PFSK-1 (cell line): ENCODE measurements around the gene NKAIN2.

ENCODE experiments used
- FOXP2 ChIP-seq: optimal IDR thresholded peaks from 2 replicates; pipeline ENCODE3; 2011; ENCODE audit warnings: borderline replicate concordance, control low read depth, inconsistent platforms; ENCODE audit not compliant: insufficient read depth; ENCODE audit errors: extremely low read length, extremely low read depth
- POLR2AphosphoS5 ChIP-seq: IDR thresholded peaks from 2 replicates; pipeline ENCODE4 v1.6.1; 2012; ENCODE audit warnings: low read depth, mild to moderate bottlenecking, control low read depth, low read length, moderate library complexity
- SIN3A ChIP-seq: IDR thresholded peaks from 2 replicates; pipeline ENCODE4 v1.6.1; 2012; ENCODE audit warnings: mild to moderate bottlenecking, low read length, moderate library complexity, borderline replicate concordance; ENCODE audit not compliant: insufficient read depth
- TAF1 ChIP-seq: IDR thresholded peaks from 2 replicates; pipeline ENCODE4 v1.6.1; 2012; ENCODE audit warnings: low read length, control low read depth, borderline replicate concordance; ENCODE audit not compliant: insufficient read depth
- TF ChIP-seq, protein P1 (sequence below), 2 experiments: IDR thresholded peaks; 2 replicates each; pipeline versions ENCODE4 v1.6.1 to v1.8.0; 2011 to 2012; ENCODE audit warnings: low read depth in 2 of 2, low read length in 2 of 2, control low read depth in 1 of 2, inconsistent platforms in 1 of 2, mild to moderate bottlenecking in 1 of 2, moderate library complexity in 1 of 2; ENCODE audit not compliant: insufficient read depth in 1 of 2

NKAIN2 gene

DNA sequence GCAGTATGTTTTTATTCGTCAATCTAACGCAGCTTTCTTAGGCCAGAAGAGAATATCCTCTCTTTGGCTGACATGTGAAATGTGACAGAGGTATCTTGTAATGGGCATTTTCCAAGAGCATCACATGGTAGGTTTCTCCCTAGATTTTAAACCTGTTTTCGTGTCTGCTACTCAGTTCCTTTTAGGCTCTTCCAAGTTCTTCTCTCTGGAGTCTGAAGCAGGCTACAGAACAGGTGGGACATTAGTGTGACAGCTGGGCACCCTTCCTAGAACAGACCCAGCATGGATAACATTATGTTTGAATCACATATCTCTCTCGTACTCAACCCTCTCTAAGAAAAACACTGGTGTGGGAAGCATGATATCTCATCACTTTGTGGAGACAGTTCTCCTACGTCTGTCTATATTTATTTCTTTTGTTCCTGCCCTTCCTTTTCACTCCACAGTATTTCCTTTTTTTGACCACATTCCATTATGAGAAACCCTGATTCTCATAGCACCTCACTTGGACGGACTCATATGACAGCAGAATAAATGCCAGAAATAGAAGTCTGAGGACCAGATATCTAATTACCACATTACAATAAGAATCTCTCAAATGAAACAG, 263.4 kb downstream of the NKAIN2 start:
- TF ChIP-seq TAF1 = no peak
- no peak for TF ChIP-seq SIN3A
- TF ChIP-seq, protein P1, sequence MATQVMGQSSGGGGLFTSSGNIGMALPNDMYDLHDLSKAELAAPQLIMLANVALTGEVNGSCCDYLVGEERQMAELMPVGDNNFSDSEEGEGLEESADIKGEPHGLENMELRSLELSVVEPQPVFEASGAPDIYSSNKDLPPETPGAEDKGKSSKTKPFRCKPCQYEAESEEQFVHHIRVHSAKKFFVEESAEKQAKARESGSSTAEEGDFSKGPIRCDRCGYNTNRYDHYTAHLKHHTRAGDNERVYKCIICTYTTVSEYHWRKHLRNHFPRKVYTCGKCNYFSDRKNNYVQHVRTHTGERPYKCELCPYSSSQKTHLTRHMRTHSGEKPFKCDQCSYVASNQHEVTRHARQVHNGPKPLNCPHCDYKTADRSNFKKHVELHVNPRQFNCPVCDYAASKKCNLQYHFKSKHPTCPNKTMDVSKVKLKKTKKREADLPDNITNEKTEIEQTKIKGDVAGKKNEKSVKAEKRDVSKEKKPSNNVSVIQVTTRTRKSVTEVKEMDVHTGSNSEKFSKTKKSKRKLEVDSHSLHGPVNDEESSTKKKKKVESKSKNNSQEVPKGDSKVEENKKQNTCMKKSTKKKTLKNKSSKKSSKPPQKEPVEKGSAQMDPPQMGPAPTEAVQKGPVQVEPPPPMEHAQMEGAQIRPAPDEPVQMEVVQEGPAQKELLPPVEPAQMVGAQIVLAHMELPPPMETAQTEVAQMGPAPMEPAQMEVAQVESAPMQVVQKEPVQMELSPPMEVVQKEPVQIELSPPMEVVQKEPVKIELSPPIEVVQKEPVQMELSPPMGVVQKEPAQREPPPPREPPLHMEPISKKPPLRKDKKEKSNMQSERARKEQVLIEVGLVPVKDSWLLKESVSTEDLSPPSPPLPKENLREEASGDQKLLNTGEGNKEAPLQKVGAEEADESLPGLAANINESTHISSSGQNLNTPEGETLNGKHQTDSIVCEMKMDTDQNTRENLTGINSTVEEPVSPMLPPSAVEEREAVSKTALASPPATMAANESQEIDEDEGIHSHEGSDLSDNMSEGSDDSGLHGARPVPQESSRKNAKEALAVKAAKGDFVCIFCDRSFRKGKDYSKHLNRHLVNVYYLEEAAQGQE (IDR thresholded peaks at IDR 0.05; ENCODE audit: insufficient read depth in 1 of 2, low read depth in 2 of 2, low read length in 2 of 2) = no peak
- TF ChIP-seq POLR2AphosphoS5 = no peak
- TF ChIP-seq FOXP2 = no peak

DNA sequence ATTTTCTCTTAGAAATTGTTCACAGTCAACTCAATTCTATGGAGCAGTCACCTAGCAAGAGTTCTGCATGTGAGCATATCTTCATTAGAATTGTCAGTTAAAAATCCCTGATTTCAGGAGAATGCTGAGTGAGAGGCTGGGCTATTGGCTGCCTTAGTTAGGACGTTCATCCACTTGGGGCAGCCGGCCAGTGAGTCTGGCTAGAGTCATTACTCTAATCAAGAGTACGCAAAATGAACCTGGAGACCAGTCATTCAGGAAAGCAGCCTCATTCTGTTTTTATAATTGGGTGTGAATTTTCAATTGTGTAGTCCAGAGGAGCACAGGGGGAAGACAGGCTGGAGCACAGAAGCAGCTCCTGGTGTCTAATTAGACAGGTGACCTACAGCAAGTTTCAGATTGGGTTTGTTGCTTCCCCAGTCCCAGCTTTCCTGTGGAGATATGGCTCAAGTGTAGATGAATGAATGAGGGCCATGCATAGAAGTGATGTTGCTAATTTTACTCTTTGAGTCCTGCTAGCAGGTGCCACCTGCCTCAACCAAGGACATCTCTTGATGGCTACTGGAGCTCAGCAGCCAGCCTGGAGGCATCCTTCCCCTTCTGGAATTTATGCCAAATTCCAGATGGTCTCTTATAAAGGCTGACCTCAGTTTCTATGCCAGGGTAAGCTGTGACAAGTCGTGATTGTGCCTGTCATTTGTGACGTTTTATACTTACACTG, 265.7 kb downstream of the NKAIN2 start:
- TF ChIP-seq FOXP2 = no peak
- no peak for TF ChIP-seq POLR2AphosphoS5
- no peak for TF ChIP-seq TAF1
- TF ChIP-seq, protein P1 (IDR thresholded peaks at IDR 0.05; ENCODE audit: insufficient read depth in 1 of 2, low read depth in 2 of 2, low read length in 2 of 2) = no peak
- no peak for TF ChIP-seq SIN3A

DNA sequence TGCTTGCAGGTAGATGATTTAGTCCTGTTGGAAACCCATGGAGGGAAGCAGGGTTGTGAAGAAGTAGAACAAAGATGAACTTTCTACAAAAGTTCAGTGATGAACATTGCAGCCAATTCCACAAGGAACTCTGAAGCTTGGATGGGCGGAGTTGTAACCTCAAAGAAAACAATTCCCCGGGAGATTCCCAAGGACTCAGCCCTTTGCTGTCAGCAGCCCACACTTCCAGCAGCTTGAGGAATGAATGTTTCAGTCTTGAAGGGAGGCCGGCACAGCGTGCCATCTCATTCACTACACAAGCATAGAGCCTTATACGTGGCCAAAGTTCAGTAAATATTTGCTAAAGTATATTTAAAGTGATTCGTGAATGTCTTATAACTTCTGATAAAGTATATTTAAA, 269.4 kb downstream of the NKAIN2 start:
- TF ChIP-seq, protein P1 (IDR thresholded peaks at IDR 0.05; ENCODE audit: insufficient read depth in 1 of 2, low read depth in 2 of 2, low read length in 2 of 2) = no peak
- TF ChIP-seq POLR2AphosphoS5 (no peak), TAF1 (no peak), SIN3A (no peak), FOXP2 (no peak)

DNA sequence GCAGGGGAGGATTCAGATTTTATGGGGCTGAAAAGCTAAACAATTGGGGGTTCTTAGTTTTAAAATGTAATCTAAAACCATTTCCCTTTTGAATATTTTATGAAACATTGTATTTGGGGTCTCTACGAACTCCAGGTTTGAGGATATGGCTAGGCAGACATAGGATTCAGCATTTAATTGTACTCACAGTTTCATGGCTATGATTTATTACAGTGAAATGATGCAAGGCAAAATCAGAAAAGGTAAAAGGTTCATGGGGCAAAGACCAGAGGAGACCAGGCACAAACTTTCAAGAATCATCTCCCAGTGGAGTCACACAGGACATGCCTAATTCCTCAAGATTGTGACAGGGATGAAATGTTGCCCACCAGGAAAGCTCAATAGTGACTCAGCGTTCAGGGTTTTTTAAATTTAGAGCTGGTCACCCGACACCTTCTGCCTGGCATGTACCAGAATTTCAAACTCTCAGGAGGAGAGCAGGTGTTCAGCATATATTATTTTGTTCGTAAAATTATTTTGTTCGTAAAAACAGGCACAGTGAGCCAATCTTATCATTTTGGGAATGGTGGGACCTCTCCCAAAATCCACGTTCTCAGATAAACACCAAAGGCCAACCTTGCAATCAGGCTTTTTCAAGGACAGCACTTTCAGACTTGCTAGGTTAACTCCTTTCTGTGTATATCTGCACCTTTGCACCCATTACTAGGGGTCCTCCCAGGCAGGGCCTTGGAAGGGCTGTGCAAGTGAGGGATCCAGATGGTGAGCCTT, 270.3 kb downstream of the NKAIN2 start:
- TF ChIP-seq TAF1 (no peak), SIN3A (no peak), POLR2AphosphoS5 (no peak), FOXP2 (no peak)
- TF ChIP-seq, protein P1 (IDR thresholded peaks at IDR 0.05; ENCODE audit: insufficient read depth in 1 of 2, low read depth in 2 of 2, low read length in 2 of 2) = no peak
